Kidney epithelial cell (primary cell): Measurements from ENCODE around the gene APOL5. TPM values are rescaled to one million over a fixed set of nuclear protein-coding genes. Genes with fewer than 3 reads are reported as not detected.

Experiments
- DNase-seq: peaks from one replicate; pipeline ENCODE4 v3.0.0-alpha.2; 2010; ENCODE audit warnings: low read depth
- H3K27me3 ChIP-seq: 2 replicates; pipeline ENCODE4 v1.6.0; 2011; ENCODE audit warnings: low read length; ENCODE audit not compliant: control insufficient read depth, insufficient read depth
- H3K36me3 ChIP-seq: 2 replicates; pipeline ENCODE4 v1.5.1; 2011; ENCODE audit warnings: low read length; ENCODE audit not compliant: control insufficient read depth, insufficient read depth
- H3K4me3 ChIP-seq: 2 replicates; pipeline ENCODE4 v1.5.1; 2011; ENCODE audit warnings: low read depth, mild to moderate bottlenecking, control low read depth, low read length
- total RNA-seq: library from RNA; depleted of rRNA; stranded (reverse); fragments of >200 nt; gene quantifications from 2 replicates; pipeline ENCODE4 v1.2.3, GENCODE V29; 2015
- TF ChIP-seq, protein P1 (sequence below): IDR thresholded peaks from 2 replicates; pipeline ENCODE4 v1.5.1; 2011; ENCODE audit warnings: mild to moderate bottlenecking, moderate library complexity, low read length, control low read depth, inconsistent platforms; ENCODE audit not compliant: insufficient read depth, poor library complexity, severe bottlenecking

Gene APOL5
- total RNA-seq, 1 donor from 2014 or later = not detected

DNA sequence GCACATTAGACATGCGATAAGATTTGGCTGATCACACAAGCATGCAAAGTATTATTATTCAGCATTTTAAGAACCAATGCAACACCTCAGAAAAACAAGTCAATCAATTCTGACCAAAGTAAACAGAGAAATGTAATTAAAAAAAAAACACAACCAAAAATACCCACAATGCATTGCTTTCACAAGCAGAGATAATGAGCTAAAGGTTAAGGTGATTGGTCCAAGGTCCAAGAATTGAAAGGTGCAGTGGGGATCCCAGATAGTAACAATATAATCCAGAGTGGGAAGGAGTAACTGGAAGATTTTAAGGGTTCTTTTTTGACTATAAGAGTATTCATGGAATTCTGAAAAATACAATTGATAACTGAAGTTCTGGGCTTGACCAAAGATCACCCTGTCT is 39.0 kb downstream of the APOL5 start:
- H3K27me3 ChIP-seq = no peaks in the 10 kb centered on the region
- TF ChIP-seq, protein P1, sequence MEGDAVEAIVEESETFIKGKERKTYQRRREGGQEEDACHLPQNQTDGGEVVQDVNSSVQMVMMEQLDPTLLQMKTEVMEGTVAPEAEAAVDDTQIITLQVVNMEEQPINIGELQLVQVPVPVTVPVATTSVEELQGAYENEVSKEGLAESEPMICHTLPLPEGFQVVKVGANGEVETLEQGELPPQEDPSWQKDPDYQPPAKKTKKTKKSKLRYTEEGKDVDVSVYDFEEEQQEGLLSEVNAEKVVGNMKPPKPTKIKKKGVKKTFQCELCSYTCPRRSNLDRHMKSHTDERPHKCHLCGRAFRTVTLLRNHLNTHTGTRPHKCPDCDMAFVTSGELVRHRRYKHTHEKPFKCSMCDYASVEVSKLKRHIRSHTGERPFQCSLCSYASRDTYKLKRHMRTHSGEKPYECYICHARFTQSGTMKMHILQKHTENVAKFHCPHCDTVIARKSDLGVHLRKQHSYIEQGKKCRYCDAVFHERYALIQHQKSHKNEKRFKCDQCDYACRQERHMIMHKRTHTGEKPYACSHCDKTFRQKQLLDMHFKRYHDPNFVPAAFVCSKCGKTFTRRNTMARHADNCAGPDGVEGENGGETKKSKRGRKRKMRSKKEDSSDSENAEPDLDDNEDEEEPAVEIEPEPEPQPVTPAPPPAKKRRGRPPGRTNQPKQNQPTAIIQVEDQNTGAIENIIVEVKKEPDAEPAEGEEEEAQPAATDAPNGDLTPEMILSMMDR = no peak
- no peaks in the 10 kb centered on the region for H3K36me3 ChIP-seq
- no peak overlapping the region for H3K4me3 ChIP-seq
- no peak for DNase-seq

GRCh38 chr22:35758394-35758793 is 40.7 kb downstream of the APOL5 start:
- DNase-seq = no peak
- TF ChIP-seq, protein P1 = no peak
- Histone ChIP-seq H3K36me3 (no peaks in the 10 kb centered on the region), H3K27me3 (no peaks in the 10 kb centered on the region), H3K4me3 (no peak overlapping the region)

GRCh38 chr22:35761037-35761436 is 43.4 kb downstream of the APOL5 start:
- Histone ChIP-seq H3K4me3 (no peak overlapping the region), H3K27me3 (no peaks in the 10 kb centered on the region), H3K36me3 (no peaks in the 10 kb centered on the region)
- DNase-seq = no peak
- TF ChIP-seq, protein P1 = no peak

DNA sequence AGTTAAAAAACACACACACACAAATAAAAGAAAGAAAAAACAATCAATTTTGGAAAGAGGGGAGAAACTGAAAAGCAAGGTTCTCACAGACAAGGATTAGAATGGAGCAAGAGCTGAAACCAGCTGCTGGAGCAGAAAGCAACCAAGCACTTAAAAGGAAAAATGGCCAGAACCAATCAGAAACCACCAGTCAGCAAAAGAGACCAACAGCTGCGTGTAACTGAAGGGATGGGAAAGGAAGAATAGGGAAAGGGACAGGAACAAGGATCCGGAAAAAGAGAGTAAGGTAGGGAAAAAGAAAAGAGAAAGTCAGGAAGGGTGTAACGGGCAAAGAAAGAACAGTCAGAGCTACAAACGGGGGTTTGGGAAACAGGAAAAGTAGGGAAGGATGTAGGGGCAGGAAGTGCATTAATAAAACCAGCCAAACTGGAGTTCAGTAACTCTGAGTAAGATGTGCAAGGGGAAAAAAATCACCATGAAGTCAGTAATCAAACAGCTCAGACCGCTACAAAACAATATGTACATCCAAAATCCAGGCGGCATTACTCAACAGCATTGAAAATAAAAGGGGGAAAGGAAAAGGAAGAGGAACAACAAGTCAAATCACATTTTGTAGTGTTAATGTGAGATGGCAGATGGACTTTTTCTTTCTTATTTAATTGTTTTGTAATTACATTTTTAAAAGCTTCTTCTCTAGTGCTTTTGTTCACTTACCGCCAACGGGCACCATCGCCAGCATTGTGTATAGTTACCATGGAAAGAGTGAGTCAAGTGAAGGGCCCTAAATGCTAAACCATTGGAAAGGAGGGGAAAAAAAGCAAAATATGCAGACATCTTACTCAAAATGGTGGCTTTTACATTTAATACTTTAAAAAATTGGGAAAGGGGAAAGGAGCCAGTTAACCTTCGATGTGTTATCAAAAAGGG is 49.2 kb downstream of the APOL5 start:
- Histone ChIP-seq H3K27me3 (no peaks in the 10 kb centered on the region), H3K4me3 (no peak overlapping the region), H3K36me3 (no peaks in the 10 kb centered on the region)
- TF ChIP-seq, protein P1 = no peak
- DNase-seq = no peak

DNA sequence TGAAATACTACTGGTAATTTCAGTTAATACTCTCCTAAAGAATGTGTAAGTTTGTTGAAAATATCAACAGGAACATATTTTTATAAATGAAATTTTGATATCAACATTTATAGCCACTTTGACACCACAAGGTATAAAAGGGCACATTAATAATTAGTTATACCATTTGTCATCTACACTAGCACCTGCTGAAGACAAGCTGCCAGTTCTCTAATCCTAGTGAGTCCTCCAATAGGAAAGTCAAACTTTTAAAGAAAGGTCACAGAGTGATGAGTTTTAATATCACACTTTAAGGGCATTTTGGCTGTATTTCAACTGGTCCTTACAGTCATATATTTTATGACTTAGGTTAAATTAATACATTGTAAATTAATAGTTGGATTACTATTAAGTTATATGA is 52.3 kb downstream of the APOL5 start:
- TF ChIP-seq, protein P1 = no peak
- H3K27me3 ChIP-seq = no peaks in the 10 kb centered on the region
- DNase-seq = no peak
- no peak overlapping the region for H3K4me3 ChIP-seq
- no peaks in the 10 kb centered on the region for H3K36me3 ChIP-seq
